ENCODE measurements around the gene OBSCN.

The OBSCN gene

DNA sequence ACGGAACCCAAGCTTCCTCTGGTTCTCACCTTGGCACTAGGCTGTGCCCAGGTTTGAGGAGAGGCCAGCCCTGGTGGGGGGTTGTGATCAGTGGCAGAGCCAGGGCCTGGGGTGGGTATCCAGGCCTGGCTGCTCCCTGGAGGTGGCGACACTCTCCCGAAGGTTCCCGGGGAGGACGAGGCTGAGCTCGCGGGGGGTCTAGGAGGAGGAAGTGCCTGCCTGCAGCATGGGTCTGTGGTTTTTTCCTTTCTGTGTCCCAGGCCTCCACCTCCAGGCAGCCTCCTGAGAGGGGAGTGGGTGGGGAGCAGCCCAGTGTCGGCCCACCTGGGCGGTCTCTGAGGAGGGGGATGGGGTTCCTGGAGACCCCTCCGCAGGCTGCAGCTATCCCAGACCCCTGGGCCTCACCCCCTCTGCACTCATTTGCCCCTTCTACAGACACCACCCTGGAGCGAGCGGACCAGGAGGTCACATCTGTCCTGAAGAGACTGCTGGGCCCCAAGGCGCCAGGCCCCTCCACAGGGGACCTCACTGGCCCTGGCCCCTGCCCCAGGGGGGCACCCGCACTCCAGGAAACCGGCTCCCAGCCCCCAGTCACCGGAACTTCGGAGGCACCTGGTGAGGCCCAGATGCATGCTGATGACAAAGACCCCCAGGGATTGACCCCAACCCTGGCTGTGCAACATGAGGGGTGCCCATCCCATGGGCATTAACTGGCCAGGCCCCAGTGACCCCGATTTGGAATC lies 154.5 kb downstream of the OBSCN start:
- no peak overlapping the region for H3K27ac ChIP-seq (ENCODE audit: low read depth, low read length)
- H3K27me3 ChIP-seq (ENCODE audit: control insufficient read depth, insufficient read depth, low read length): no peaks in the 10 kb centered on the region
- no peaks in the 10 kb centered on the region for H3K4me1 ChIP-seq (ENCODE audit: control insufficient read depth, insufficient read depth, low read length)
- H3K9me3 ChIP-seq (ENCODE audit: control insufficient read depth, insufficient read depth, low read length): no peaks in the 10 kb centered on the region
- no peaks in the 10 kb centered on the region for H3K36me3 ChIP-seq (ENCODE audit: control insufficient read depth, insufficient read depth, low read length)
- no peak overlapping the region for H3K9ac ChIP-seq (ENCODE audit: low read depth, low read length)
- H3K4me3 ChIP-seq (ENCODE audit: low read depth, low read length): no peak overlapping the region

GRCh38 chr1:228362884-228363450 lies 155.1 kb downstream of the OBSCN start:
- Histone ChIP-seq H3K36me3 (ENCODE audit: control insufficient read depth, insufficient read depth, low read length) (no peaks in the 10 kb centered on the region), H3K27ac (ENCODE audit: low read depth, low read length) (no peak overlapping the region), H3K4me3 (ENCODE audit: low read depth, low read length) (no peak overlapping the region), H3K9me3 (ENCODE audit: control insufficient read depth, insufficient read depth, low read length) (no peaks in the 10 kb centered on the region), H3K9ac (ENCODE audit: low read depth, low read length) (no peak overlapping the region), H3K4me1 (ENCODE audit: control insufficient read depth, insufficient read depth, low read length) (no peaks in the 10 kb centered on the region), H3K27me3 (ENCODE audit: control insufficient read depth, insufficient read depth, low read length) (no peaks in the 10 kb centered on the region)

DNA sequence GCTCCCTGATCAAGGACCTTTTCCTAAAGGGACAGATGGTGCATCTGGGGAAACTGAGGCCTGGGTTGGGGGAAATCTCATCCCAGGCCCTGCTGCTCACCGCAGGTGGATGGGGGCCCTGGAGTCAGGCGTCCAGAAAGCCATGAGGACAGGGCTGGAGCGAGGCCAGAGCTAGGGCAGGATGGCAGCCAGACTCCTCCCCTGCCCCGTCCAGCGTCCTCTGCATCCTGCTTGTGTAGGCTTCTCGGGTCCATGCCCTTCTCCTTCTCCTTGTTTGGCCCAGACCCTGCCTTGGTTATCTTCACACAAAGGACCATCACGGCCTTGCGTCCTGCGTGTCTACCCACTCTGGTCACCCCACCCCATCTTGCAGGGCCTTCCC lies 155.8 kb downstream of the OBSCN start:
- Histone ChIP-seq H3K9ac (ENCODE audit: low read depth, low read length) (no peak overlapping the region), H3K4me1 (ENCODE audit: control insufficient read depth, insufficient read depth, low read length) (no peaks in the 10 kb centered on the region), H3K27me3 (ENCODE audit: control insufficient read depth, insufficient read depth, low read length) (no peaks in the 10 kb centered on the region), H3K36me3 (ENCODE audit: control insufficient read depth, insufficient read depth, low read length) (no peaks in the 10 kb centered on the region), H3K27ac (ENCODE audit: low read depth, low read length) (no peak overlapping the region), H3K9me3 (ENCODE audit: control insufficient read depth, insufficient read depth, low read length) (no peaks in the 10 kb centered on the region), H3K4me3 (ENCODE audit: low read depth, low read length) (no peak overlapping the region)

DNA sequence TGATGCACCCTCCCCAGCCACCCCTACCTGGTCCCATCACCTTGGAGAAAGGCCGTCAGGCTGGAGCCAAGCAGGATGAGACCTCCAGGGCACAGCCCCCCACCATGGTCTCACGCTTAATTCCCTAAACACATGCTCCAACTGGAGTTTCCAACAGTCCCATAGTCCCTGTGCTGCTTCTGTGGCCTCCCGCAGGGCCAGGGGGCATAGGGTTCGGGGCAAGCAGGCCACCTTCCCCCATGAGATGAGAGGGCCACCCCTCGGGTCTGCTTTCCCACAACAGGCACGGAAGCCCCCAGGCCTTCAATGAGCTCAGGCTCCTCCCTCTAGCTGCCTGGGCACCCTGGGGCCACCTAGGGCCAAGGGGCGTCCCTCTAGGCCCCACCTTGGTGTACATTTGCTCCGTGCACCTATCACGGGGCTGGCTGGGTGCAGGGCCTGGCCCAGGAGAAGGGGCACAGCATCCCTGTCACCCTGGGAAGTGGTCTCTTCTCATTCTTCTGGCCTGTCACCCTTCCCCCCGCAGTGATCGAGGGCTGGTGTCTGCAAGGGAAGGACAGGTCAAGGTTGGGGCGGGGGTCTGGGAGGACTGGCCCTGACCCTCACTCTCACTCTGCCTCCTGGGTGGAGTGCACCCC lies 156.3 kb downstream of the OBSCN start:
- Histone ChIP-seq H3K9ac (ENCODE audit: low read depth, low read length) (no peak overlapping the region), H3K4me1 (ENCODE audit: control insufficient read depth, insufficient read depth, low read length) (no peaks in the 10 kb centered on the region), H3K9me3 (ENCODE audit: control insufficient read depth, insufficient read depth, low read length) (no peaks in the 10 kb centered on the region), H3K27me3 (ENCODE audit: control insufficient read depth, insufficient read depth, low read length) (no peaks in the 10 kb centered on the region), H3K4me3 (ENCODE audit: low read depth, low read length) (no peak overlapping the region), H3K27ac (ENCODE audit: low read depth, low read length) (no peak overlapping the region), H3K36me3 (ENCODE audit: control insufficient read depth, insufficient read depth, low read length) (no peaks in the 10 kb centered on the region)

DNA sequence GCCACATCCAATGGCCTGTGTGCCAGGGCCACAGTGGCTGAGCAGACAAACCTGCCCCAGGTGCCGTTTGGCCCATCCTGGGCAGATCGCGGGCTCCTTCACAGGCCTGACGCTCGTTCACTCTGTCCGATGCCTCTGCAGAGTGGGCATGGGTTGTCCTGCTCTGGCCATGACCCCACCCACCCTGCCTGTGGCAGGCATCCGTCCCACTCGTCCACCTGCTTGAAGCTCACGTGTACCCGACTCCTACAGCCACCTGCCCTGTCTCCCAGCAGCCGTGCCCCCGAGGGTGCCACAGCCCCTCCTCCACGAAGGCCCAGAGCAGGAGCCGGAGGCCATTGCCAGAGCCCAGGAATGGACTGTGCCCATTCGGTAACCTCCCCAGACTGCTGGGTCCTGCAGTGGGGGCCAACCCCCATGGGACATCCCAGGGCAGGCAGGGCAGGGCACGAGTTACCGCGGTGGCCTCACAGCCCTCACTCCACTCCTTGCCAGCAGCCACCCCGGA lies 156.9 kb downstream of the OBSCN start:
- no peak overlapping the region for H3K9ac ChIP-seq (ENCODE audit: low read depth, low read length)
- no peaks in the 10 kb centered on the region for H3K4me1 ChIP-seq (ENCODE audit: control insufficient read depth, insufficient read depth, low read length)
- no peaks in the 10 kb centered on the region for H3K27me3 ChIP-seq (ENCODE audit: control insufficient read depth, insufficient read depth, low read length)
- H3K36me3 ChIP-seq (ENCODE audit: control insufficient read depth, insufficient read depth, low read length): no peaks in the 10 kb centered on the region
- H3K9me3 ChIP-seq (ENCODE audit: control insufficient read depth, insufficient read depth, low read length): no peaks in the 10 kb centered on the region
- no peak overlapping the region for H3K4me3 ChIP-seq (ENCODE audit: low read depth, low read length)
- H3K27ac ChIP-seq (ENCODE audit: low read depth, low read length): no peak overlapping the region

GRCh38 chr1:228365271-228366061 lies 157.6 kb downstream of the OBSCN start:
- Histone ChIP-seq H3K4me1 (ENCODE audit: control insufficient read depth, insufficient read depth, low read length) (no peaks in the 10 kb centered on the region), H3K27me3 (ENCODE audit: control insufficient read depth, insufficient read depth, low read length) (no peaks in the 10 kb centered on the region), H3K4me3 (ENCODE audit: low read depth, low read length) (no peak overlapping the region), H3K36me3 (ENCODE audit: control insufficient read depth, insufficient read depth, low read length) (no peaks in the 10 kb centered on the region), H3K9ac (ENCODE audit: low read depth, low read length) (no peak overlapping the region), H3K27ac (ENCODE audit: low read depth, low read length) (no peak overlapping the region), H3K9me3 (ENCODE audit: control insufficient read depth, insufficient read depth, low read length) (no peaks in the 10 kb centered on the region)

- H3K4me3 ChIP-seq (ENCODE audit: low read depth, low read length): no peak overlapping the region
- no peak overlapping the region for H3K9ac ChIP-seq (ENCODE audit: low read depth, low read length)
- H3K27me3 ChIP-seq (ENCODE audit: control insufficient read depth, insufficient read depth, low read length): no peaks in the 10 kb centered on the region
- no peaks in the 10 kb centered on the region for H3K36me3 ChIP-seq (ENCODE audit: control insufficient read depth, insufficient read depth, low read length)
- H3K4me1 ChIP-seq (ENCODE audit: control insufficient read depth, insufficient read depth, low read length): no peaks in the 10 kb centered on the region
- H3K9me3 ChIP-seq (ENCODE audit: control insufficient read depth, insufficient read depth, low read length): no peaks in the 10 kb centered on the region
- no peak overlapping the region for H3K27ac ChIP-seq (ENCODE audit: low read depth, low read length)
These were observed 158.4 kb downstream of the OBSCN start for GRCh38 chr1:228366062-228366865.

DNA sequence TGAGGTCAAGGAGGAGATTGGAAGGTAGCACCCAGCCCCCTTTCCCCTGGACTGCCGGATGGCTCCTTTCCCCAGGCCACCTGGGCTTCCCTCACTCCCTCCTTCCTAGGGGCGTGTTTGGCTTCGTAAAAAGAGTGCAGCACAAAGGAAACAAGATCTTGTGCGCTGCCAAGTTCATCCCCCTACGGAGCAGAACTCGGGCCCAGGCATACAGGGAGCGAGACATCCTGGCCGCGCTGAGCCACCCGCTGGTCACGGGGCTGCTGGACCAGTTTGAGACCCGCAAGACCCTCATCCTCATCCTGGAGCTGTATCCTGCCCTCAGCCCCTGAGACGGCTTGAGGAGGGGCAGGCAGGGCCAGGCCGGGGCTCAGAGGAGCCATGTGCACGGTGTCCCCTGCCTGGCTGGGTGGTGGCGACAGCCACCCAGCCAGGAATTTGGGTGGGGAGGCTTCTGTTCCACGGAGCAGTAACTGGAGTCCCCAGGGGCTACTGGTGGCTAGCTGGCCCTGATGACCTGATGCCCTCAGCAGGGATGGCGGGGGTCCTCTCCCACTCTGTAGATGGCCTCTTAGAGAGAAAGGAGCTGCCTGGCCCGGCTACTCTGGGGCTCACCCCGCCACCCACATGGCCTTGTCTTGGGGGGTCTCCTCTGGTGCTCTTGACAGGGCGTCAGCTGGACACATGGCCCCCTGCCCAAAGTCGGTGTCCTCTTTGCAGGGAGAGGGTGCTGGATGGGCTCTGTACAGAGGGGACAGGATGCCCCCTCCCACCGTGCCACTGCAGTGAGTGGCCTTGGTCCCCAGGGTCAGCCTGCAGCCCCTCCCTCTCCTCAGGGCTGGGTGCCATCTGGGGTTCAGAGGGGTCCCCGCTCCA lies 159.3 kb downstream of the OBSCN start:
- Histone ChIP-seq H3K27me3 (ENCODE audit: control insufficient read depth, insufficient read depth, low read length) (no peaks in the 10 kb centered on the region), H3K27ac (ENCODE audit: low read depth, low read length) (no peak overlapping the region), H3K9ac (ENCODE audit: low read depth, low read length) (no peak overlapping the region), H3K4me3 (ENCODE audit: low read depth, low read length) (no peak overlapping the region), H3K36me3 (ENCODE audit: control insufficient read depth, insufficient read depth, low read length) (no peaks in the 10 kb centered on the region), H3K4me1 (ENCODE audit: control insufficient read depth, insufficient read depth, low read length) (no peaks in the 10 kb centered on the region), H3K9me3 (ENCODE audit: control insufficient read depth, insufficient read depth, low read length) (no peaks in the 10 kb centered on the region)

DNA sequence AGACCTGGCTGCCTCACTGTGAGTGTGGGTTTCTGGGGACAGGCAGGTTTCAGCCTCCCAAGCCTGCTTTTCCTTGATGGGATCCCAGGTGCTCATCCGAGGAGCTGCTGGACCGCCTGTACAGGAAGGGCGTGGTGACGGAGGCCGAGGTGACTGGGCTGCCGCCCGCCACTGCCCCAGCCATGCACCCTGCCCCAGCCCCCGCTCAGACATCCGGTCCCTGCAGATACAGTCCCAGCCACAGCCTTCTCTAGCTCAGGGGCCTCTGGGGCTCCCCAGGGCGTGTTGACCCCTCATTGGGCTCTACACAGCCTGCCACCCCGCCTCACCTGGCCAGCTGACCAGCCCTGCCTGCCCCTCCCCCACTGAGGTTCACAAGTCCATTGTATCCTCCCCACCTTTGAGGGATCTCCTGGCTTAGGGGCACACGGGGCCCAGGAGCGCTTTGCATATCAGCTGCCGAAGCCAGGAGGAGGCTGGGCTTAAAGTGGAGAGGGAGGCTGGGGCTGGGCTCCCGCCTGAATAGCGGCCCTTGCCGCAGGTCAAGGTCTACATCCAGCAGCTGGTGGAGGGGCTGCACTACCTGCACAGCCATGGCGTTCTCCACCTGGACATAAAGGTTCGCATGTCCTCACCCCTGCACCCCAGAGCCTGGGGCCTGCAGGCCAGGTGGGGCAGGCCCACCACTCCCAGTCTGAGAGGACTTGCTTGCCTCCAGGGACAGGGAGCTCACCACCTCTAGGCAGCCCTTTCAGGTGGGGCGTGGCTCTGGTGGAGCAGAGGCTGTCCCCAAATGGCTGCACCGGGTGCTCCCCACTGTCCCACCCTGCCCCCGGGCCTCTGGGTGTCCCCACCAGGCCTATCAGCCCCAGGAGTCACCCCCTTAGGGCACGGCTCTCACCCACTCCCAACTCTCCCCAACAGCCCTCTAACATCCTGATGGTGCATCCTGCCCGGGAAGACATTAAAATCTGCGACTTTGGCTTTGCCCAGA lies 160.3 kb downstream of the OBSCN start:
- Histone ChIP-seq H3K4me1 (ENCODE audit: control insufficient read depth, insufficient read depth, low read length) (no peaks in the 10 kb centered on the region), H3K27ac (ENCODE audit: low read depth, low read length) (no peak overlapping the region), H3K4me3 (ENCODE audit: low read depth, low read length) (no peak overlapping the region), H3K9me3 (ENCODE audit: control insufficient read depth, insufficient read depth, low read length) (no peaks in the 10 kb centered on the region), H3K9ac (ENCODE audit: low read depth, low read length) (no peak overlapping the region), H3K36me3 (ENCODE audit: control insufficient read depth, insufficient read depth, low read length) (no peaks in the 10 kb centered on the region), H3K27me3 (ENCODE audit: control insufficient read depth, insufficient read depth, low read length) (no peaks in the 10 kb centered on the region)

Data from HUES48 (cell line).